GM21717 (cell line): ENCODE results near the gene MUC6.
"Not testable (repeated sequence)": the region's sequence is repeated elsewhere in the genome, so short reads cannot be mapped to it uniquely, and the experiment has no call there.

Source experiments
- ATAC-seq: cut with Tn5 transposase; IDR thresholded peaks from one replicate; pipeline ENCODE4 v1.9.1; 2021; ENCODE audit warnings: mild to moderate bottlenecking, moderate library complexity; ENCODE audit not compliant: unreplicated experiment

The MUC6 gene

GRCh38 chr11:1025410-1026162 lies 10.9 kb downstream of the MUC6 start:
- no peak for ATAC-seq

GRCh38 chr11:1024597-1025409 lies 11.7 kb downstream of the MUC6 start:
- no peak for ATAC-seq

- no peak for ATAC-seq
Observed at GRCh38 chr11:1023811-1024596, 12.5 kb downstream of the MUC6 start.

DNA sequence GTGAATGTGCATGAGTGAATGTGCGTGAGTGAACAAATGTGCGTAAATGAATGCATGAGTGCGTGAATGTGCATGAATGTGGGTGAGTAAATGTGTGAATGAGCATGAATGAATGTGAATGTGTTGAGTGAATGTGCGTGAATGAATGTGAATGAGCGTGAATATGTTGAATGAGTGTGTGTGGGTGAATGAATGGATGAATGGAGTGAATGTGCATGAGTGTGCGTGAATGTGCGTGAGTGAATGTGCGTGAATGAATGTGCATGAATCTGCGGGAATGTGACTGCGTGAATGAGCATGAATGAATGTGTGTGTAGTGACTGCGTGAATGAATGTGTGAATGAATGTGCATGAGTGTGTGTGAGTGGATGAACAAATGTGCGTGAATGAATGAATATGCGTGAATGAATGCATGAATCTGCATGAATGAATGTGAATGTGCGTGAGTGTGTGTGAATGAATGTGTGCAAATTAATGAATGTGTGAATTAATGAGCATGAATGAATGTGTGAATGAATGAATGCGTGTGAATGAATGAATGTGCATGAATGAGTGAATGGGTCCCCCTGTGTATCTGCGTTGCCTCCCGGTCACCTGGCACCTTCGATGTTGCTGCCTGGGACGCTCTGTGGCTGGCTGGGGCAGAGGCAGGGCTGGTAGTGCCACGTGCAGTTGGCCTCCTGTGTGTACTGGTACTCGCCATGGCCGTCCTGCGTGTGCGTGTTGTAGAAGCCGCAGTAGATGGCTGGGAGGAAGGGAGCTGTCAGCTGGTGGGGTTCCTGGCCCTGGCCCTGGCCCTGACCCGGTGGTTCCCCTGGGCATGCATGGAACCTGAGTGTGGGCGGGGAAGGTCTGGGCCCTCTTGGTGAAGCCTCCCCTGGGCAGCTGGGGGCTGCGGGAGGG lies 13.4 kb downstream of the MUC6 start:
- no peak for ATAC-seq

- ATAC-seq: no peak
Observed at GRCh38 chr11:1022411-1022810, 14.1 kb downstream of the MUC6 start.

DNA sequence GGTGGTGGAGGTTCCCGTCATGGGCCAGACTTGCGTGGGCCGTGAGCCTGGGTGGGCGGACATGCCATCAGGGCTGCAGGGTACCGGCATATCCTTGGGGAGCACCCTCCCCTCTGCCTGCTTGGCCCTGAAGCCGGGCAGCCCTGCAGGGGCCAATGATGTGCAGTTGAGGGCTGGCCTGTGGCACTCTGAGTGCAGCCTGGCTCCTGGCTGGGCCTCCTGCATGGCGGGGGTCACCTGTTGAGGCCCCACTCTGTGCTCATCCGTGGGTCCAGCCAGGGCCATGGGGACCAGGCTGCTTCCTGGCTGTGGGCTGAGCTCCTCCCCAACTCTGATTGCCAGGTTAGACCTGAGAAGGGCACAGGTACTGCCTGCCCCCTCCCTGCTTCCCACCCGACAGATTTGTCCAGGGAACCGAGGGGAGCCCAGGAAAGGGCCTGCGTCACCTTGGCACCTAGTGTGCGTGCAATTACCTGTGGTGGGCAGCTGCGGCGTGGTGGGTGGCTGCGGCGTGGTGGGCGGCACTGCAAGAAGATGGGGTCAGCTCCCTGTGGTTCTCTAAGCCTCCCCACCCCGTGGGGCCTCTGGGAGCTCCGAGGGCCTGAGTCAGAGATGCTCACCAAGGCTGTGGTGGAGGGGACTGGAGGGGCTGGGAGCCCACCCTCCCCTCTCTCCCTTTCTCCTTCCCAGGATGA lies 16.2 kb downstream of the MUC6 start:
- no peak for ATAC-seq

DNA sequence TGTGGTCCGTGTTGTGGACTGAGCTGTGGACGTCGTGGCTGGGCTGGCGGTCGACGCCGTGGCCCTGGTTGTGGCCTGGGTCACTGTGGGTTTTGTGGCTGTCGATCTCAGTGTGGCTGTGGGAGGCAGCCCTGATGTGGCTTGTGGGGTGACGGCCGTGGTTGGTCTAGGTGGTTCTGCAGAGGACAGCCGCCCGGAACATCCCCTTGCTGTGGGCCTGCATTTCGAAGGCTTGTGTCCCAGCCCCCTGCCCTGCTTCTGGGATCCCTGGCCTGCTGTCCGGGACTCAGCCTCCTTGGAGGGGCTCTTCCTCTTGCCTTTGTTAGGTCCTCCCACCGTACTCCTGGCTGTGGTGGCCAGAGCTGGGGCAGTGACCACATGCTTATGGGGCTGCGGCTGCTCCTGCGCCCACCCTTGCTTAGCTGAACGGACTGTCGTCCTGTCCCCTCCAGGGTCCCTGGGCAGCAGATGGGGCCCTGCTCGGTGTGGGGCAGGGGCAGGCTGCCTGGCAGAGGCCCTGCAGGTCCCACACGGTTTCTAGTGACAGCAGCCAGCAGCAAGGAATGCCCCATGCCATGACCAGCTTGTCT lies 17.1 kb downstream of the MUC6 start:
- ATAC-seq: no peak

DNA sequence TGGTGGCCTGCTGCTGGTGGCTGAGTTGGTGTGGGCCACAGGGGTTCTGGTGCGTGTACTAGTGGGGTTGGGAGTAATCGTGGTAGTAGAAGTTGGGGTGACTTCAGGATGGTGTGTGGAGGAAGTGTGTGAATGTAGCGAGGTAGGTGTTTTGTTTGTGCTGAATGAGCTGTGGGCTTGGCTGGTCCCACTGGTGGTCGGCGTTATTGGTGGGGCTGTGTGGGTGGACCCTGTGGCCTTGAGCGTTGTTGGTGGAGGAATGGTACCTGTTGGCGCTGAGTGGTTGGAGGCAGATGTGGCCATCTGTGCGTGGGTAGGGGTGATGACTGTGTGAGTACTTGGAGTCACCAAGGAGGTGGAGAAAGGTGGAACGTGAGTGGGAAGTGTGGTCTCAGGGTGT lies 18.4 kb downstream of the MUC6 start:
- no peak for ATAC-seq

- ATAC-seq: no peak
Observed at GRCh38 chr11:1017269-1018005, 19.1 kb downstream of the MUC6 start.

DNA sequence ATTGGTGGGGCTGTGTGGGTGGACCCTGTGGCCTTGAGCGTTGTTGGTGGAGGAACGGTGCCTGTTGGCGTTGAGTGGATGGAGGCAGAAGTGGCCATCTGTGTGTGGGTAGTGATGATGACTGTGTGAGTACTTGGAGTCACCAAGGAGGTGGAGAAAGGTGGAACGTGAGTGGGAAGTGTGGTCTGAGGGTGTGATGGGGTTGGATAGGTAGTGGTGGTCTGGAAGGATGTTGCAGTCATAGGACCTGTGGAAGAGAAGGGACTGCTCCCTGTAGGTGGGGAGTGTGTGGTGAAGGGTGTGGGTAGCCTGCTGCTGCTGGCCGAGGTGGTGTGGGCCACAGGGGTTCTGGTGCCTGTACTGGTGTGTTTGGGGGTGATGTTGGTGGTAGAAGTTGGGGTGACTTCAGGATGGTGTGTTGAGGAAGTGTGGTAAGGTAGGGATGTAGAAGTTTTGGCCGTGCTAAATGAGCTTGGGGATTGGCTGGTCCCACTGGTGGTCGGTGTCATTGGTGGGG lies 19.9 kb downstream of the MUC6 start:
- not testable (repeated sequence) for ATAC-seq

DNA sequence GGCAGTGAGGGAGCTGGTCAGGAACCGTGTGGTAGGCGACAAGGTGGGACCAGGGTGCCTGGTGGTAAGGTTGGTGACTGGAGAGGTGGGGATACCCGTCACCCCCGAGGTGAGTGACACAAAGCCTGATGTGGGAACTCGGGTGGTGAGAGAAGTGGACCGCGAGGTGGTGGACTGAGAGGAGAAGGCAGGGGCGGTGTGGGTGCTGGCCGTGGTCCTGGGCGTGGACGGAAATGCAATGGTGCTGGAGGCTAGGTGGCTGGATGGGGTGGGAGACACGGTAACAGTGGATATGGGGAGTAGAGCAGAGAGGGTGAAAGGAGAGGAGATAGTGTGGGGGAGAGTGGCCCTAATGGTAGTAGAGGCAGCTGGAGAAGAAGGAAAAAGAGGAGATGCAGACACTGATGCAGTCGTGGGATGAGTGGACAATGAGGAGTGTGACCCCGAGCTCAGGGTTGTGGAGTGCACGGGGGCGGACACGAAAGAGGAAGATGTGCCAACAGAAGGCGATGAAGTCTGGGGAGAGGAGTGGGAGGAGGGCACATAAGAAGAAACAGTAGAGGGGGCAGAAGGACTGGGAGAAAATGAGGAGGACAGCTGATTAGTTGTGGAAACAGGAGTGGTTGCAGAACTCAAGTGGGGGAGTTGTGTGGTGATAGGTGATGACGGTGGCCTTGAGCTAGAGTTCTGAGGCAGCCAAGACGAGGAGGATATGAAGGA lies 20.5 kb downstream of the MUC6 start:
- ATAC-seq: no peak

DNA sequence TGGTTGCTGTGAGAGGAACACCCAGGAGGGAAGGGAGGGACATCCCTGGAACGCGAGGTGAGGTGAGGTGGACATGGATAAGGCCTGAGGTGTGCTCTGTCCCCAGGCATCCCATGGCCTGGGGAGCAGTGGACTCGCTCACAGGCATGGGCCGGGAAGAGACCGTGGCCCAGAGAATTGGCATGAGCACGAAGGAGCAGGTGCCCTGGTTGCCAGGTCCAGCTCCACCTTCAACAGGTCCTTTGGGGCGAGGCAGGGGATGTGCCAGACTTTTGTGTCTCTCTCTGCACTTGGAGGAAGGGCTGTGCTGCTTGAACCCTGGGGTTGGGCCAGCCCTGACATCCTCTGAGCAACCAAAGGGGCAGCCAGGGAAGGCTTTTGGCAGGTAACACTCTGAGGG lies 21.5 kb downstream of the MUC6 start:
- ATAC-seq: no peak

DNA sequence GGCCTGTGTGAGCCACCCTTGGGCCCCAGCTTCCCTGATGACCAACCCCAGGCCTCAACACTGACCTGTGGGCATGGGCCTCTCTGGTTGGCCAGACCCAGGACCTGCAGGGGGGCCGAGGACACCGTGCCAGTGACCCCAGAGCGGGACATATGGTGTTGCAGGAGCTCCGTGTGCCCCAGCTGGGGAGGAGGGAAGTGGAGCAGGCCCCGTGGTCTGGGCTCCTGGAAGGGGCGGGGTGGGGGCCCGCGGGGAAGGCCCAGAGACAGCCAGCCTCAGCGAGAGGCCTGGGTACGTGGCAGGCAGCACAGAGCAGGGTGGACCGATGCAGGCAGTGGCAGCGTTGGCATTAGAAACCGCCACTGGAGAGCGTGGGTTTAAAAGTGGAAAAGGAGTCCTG lies 22.2 kb downstream of the MUC6 start:
- ATAC-seq: no peak

DNA sequence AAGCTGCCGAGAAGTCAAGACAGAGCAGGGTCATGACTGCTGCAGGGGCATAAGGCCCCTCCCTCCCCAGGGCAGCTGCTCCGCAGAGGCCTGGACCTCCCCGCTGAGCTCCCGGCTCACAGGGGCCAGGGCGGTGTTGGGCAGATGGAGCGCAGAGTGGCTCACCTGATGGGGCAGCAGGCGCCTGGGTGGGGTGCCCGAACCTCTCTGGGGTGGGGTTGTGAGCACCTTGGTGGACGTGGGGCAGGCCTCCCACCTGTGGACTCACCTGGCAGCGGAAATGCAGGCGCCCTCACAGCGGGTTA lies 22.9 kb downstream of the MUC6 start:
- ATAC-seq: no peak

- no peak for ATAC-seq
Observed at GRCh38 chr11:1012740-1013630, 23.5 kb downstream of the MUC6 start.

GRCh38 chr11:1012291-1012690 lies 24.2 kb downstream of the MUC6 start:
- no peak for ATAC-seq

DNA sequence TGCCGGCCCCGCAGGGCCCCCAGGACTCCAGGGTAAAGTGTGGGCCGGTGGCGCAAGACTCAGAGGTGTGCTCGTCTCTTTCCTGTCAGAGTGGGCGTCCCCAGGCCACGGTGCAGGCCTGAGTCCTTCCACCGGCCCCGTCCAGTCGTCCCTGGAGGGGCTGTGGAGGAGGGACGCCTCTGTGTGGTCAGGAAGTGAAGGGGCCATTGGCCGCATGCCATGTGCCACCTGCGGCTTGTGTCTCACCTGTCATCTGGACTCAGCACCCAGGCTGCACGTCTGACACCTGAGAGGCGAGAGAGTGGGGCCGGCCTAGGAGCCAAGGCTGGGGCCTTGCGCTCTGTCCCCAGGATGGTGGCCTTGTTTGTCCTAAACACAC lies 25.2 kb downstream of the MUC6 start:
- ATAC-seq: no peak
